Vagina (tissue), 2 donors: Measurements from ENCODE around the gene ZRANB1. TPM values are rescaled to one million over a fixed set of nuclear protein-coding genes. Genes with fewer than 3 reads are reported as not detected.

Experiments used
- DNase-seq, 2 donors: peaks; one replicate each; pipeline ENCODE4 v3.0.0-alpha.2; 2017; ENCODE audit errors: extremely low spot score in 2 of 2
- H3K27ac ChIP-seq: fragments of 200-600 bp; sonication (generic); one replicate; pipeline ENCODE4 v1.5.1; 2019
- H3K27me3 ChIP-seq: fragments of 200-600 bp; sonication (generic); one replicate; pipeline ENCODE4 v1.5.1; 2019
- H3K36me3 ChIP-seq, 2 donors: fragments of 200-600 bp; sonication (generic); one replicate each; pipeline ENCODE4 v1.5.1; 2017 to 2019
- H3K4me1 ChIP-seq: fragments of 200-600 bp; sonication (generic); one replicate; pipeline ENCODE4 v1.5.1; 2019
- H3K4me3 ChIP-seq, 2 donors: fragments of 200-600 bp; sonication (generic); 1 replicate in 1 of 2; 2 replicates in 1 of 2; pipeline ENCODE4 v1.5.1; 2016 to 2019
- H3K9me3 ChIP-seq: fragments of 200-600 bp; sonication (generic); one replicate; pipeline ENCODE4 v1.5.1; 2019
- CTCF ChIP-seq, 3 experiments: fragments of 450-650 bp in 2 of 3; fragments of 200-600 bp in 1 of 3; sonication (generic) in 1 of 3; IDR thresholded peaks; one replicate each; pipeline ENCODE4 v1.5.1; 2017 to 2019; ENCODE audit warnings: antibody characterized with exemption in 3 of 3, mild to moderate bottlenecking in 2 of 3, moderate library complexity in 2 of 3
- POLR2A ChIP-seq, 2 donors: fragments of 450-650 bp; IDR thresholded peaks; one replicate each; pipeline ENCODE4 v1.6.1; 2017; ENCODE audit warnings: antibody characterized with exemption in 2 of 2, mild to moderate bottlenecking in 2 of 2, moderate library complexity in 2 of 2
- POLR2AphosphoS5 ChIP-seq, 2 donors: sonication (generic); formaldehyde crosslinking; IDR thresholded peaks; one replicate each; pipeline ENCODE4 v1.9.0; 2017; ENCODE audit warnings: antibody characterized with exemption in 2 of 2, mild to moderate bottlenecking in 2 of 2, low read depth in 1 of 2; ENCODE audit not compliant: insufficient read depth in 1 of 2
- intact Hi-C: fragments of 100-400 bp; cut with DNase I; formaldehyde crosslinking; loops from one replicate; pipeline ENCODE4 v1.15.1; 2023
- total RNA-seq: library from RNA; depleted of rRNA; stranded (reverse); fragments of >200 nt; gene quantifications from one replicate; pipeline ENCODE4 v1.2.3, GENCODE V29; 2016

ZRANB1 gene
- total RNA-seq, 1 donor from 2014 or later = 23.8 TPM

DNA sequence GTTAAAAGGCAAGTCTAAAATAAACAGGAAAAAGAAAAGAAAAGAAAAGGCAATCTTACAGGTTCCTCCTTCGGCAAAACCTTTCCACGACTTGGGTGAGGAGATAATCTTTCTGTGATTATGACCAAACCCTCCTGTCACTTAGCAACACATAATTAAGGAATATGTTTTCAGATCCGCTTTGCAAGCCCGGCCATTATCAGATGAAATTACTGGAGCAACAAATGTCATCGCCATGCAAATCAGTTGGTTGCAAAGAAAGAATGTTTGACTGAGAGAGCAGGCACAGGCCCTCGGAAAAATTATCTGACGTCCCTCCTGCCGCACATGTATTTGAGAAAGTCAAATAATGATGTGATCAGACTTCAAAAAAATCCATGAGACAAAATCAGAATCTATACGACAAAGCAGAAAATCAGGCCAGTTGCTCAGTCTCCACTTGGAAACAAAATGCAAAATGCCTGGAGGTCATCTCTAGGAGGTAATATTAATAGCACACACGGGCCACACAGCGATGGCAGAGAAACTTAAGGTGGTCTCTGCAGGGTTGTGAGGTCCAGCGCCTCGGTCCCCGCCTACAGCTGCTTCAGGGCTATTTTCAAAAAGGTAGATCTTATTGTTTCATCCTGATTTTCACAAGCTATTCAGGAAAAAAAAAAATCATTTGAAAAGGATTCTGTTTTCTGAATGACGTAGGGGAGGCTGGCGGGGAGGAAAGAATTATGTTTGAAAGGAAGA lies 82.7 kb downstream of the ZRANB1 start:
- H3K27ac ChIP-seq = peak overlapping the region; percentile 54
- peaks cover 0 to 10% of the 10 kb centered on the region in 2 donors for H3K36me3 ChIP-seq
- H3K27me3 ChIP-seq = no peaks in the 10 kb centered on the region

DNA sequence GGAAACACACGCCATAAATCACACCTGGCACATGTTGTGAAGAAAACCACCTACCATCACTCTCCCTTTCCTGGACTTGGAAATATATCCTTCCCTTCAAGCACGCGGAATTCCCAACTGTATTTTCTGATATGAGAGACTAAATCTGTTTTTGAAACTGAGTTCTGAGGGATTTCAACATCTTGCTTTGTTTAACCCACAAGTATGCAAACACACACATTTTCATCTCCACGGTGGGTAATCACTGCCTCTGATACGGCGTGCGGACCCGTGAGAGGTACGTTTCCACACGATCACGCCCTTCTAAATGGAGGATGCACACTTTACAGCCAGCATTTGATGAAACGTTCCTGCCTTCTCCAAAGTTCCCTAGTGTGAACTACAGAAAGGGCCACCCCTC lies 83.4 kb downstream of the ZRANB1 start:
- Histone ChIP-seq H3K4me3 (no peak overlapping the region), H3K27me3 (no peaks in the 10 kb centered on the region), H3K27ac (no peak overlapping the region), H3K4me1 (peaks cover 51% of the 10 kb centered on the region), H3K36me3 (peaks cover 0 to 10% of the 10 kb centered on the region in 2 donors), H3K9me3 (no peaks in the 10 kb centered on the region)
- no peak for TF ChIP-seq CTCF (IDR thresholded peaks at IDR 0.05)
- no peak for TF ChIP-seq POLR2A (IDR thresholded peaks at IDR 0.05)
- no peak for TF ChIP-seq POLR2AphosphoS5 (IDR thresholded peaks at IDR 0.05; ENCODE audit: insufficient read depth in 1 of 2, low read depth in 1 of 2)
- no peak for DNase-seq
- intact Hi-C loops = no loop called here

More for the DNA sequence above, 82.7 kb downstream of the ZRANB1 start:
- Histone ChIP-seq H3K9me3 (no peaks in the 10 kb centered on the region), H3K4me3 (no peak overlapping the region), H3K4me1 (peaks cover 44% of the 10 kb centered on the region)
- DNase-seq = no peak
- intact Hi-C loops = no loop called here
- TF ChIP-seq CTCF (IDR thresholded peaks at IDR 0.05) (no peak), POLR2A (IDR thresholded peaks at IDR 0.05) (no peak), POLR2AphosphoS5 (IDR thresholded peaks at IDR 0.05; ENCODE audit: insufficient read depth in 1 of 2, low read depth in 1 of 2) (no peak)

DNA sequence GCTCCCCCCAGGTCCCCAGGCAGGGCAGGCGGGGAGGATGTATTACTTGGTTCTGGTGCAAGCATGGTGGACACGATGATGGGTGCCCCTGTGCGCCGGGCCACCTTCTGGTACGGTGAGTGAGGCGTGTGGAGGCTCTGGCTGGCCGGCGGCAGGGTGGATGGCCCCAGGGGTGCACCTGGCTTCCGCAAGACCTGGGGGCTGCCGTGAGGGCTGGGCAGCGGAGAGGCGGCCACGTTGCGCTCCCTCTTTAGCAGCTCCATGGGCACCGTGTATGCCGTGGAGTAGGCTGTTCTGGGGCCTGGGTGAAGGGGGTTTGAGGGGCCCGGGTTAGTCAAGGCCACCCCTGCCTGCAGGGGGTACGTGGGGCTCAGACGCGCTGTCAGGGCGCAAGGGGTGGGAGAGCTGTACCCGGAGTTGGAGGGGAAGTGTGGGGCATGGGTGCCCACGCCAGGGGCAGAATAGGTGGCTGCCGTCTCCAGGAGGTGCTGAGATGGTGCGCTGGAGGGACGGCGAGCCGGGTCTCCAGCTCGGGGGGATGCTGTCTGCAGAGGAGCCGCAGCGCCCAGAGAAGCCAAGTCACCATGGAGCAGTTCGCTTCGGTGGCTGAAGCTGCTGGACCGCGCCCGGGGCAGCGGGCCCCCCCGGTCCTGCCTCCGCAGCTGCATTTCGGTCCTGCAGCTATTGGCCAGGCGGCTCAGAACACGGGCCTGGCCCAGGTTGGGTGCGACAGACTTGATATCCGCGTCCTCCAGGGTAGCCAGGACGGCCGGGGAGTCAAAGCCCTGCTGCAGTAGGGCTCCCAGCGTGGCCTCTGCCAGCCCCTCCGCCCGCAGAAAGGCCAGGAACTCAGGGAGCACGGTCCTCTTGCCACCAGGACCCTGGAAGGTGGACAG lies 84.4 kb downstream of the ZRANB1 start:
- no peak for DNase-seq
- Histone ChIP-seq H3K27me3 (no peaks in the 10 kb centered on the region), H3K4me3 (no peak overlapping the region), H3K9me3 (no peaks in the 10 kb centered on the region), H3K4me1 (peaks cover 58% of the 10 kb centered on the region), H3K36me3 (peaks cover 0 to 10% of the 10 kb centered on the region in 2 donors), H3K27ac (no peak overlapping the region)
- intact Hi-C loops = no loop called here
- no peak for TF ChIP-seq POLR2AphosphoS5 (IDR thresholded peaks at IDR 0.05; ENCODE audit: insufficient read depth in 1 of 2, low read depth in 1 of 2)
- TF ChIP-seq CTCF (IDR thresholded peaks at IDR 0.05) = no peak
- TF ChIP-seq POLR2A (IDR thresholded peaks at IDR 0.05) = no peak

DNA sequence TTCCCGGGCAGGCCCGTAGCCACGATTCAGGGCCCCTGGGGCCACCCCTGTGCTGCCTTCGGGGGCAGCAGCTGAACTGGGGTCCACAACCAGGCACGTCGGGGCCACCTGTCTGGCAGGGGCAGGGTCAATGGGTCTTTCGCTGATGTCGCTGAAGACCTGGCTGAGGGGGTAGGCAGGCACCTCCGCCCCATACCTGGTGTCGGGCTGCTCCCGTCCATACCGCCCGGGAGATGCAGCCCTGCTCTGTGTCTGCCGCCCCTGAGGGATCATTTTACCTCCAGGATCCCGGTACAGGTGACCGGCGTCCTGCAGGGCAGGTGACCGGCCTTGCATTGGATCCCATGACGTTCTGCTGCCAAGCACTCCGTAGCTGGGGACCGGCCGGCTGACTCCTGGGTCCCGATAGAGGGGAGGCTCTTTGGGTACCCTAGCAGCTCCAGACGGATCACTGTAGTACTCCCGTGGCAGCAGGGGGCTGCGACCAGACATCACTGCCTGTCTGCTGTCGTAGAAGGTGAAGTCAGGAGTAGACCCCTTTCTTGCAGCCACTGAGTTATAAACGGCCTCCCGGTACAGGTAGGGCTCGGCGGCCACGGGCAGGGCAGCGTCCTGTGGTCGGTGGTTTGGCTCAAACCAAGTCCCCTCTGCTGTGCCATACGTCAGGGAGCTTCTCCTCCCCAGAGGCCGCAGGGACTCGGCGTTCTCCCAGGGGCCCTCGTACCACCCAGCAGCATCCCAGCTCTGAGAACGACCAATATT lies 85.2 kb downstream of the ZRANB1 start:
- H3K27me3 ChIP-seq = no peaks in the 10 kb centered on the region
- TF ChIP-seq POLR2A (IDR thresholded peaks at IDR 0.05) (no peak), CTCF (IDR thresholded peaks at IDR 0.05) (no peak), POLR2AphosphoS5 (IDR thresholded peaks at IDR 0.05; ENCODE audit: insufficient read depth in 1 of 2, low read depth in 1 of 2) (no peak)
- intact Hi-C loops = no loop called here
- DNase-seq = no peak
- no peak overlapping the region for H3K27ac ChIP-seq
- H3K9me3 ChIP-seq = no peaks in the 10 kb centered on the region
- peaks cover 0 to 10% of the 10 kb centered on the region in 2 donors for H3K36me3 ChIP-seq
- peaks cover 58% of the 10 kb centered on the region for H3K4me1 ChIP-seq
- H3K4me3 ChIP-seq = no peak overlapping the region
